PFSK-1 (cell line): Measurements from ENCODE around the gene PTGDS.

Source experiments
- FOXP2 ChIP-seq: optimal IDR thresholded peaks from 2 replicates; pipeline ENCODE3; 2011; ENCODE audit warnings: borderline replicate concordance, control low read depth, inconsistent platforms; ENCODE audit not compliant: insufficient read depth; ENCODE audit errors: extremely low read length, extremely low read depth
- POLR2AphosphoS5 ChIP-seq: IDR thresholded peaks from 2 replicates; pipeline ENCODE4 v1.6.1; 2012; ENCODE audit warnings: low read depth, mild to moderate bottlenecking, control low read depth, low read length, moderate library complexity
- SIN3A ChIP-seq: IDR thresholded peaks from 2 replicates; pipeline ENCODE4 v1.6.1; 2012; ENCODE audit warnings: mild to moderate bottlenecking, low read length, moderate library complexity, borderline replicate concordance; ENCODE audit not compliant: insufficient read depth
- TAF1 ChIP-seq: IDR thresholded peaks from 2 replicates; pipeline ENCODE4 v1.6.1; 2012; ENCODE audit warnings: low read length, control low read depth, borderline replicate concordance; ENCODE audit not compliant: insufficient read depth
- TF ChIP-seq, protein P1 (sequence below), 2 experiments: IDR thresholded peaks; 2 replicates each; pipeline versions ENCODE4 v1.6.1 to v1.8.0; 2011 to 2012; ENCODE audit warnings: low read depth in 2 of 2, low read length in 2 of 2, control low read depth in 1 of 2, inconsistent platforms in 1 of 2, mild to moderate bottlenecking in 1 of 2, moderate library complexity in 1 of 2; ENCODE audit not compliant: insufficient read depth in 1 of 2

The PTGDS gene

DNA sequence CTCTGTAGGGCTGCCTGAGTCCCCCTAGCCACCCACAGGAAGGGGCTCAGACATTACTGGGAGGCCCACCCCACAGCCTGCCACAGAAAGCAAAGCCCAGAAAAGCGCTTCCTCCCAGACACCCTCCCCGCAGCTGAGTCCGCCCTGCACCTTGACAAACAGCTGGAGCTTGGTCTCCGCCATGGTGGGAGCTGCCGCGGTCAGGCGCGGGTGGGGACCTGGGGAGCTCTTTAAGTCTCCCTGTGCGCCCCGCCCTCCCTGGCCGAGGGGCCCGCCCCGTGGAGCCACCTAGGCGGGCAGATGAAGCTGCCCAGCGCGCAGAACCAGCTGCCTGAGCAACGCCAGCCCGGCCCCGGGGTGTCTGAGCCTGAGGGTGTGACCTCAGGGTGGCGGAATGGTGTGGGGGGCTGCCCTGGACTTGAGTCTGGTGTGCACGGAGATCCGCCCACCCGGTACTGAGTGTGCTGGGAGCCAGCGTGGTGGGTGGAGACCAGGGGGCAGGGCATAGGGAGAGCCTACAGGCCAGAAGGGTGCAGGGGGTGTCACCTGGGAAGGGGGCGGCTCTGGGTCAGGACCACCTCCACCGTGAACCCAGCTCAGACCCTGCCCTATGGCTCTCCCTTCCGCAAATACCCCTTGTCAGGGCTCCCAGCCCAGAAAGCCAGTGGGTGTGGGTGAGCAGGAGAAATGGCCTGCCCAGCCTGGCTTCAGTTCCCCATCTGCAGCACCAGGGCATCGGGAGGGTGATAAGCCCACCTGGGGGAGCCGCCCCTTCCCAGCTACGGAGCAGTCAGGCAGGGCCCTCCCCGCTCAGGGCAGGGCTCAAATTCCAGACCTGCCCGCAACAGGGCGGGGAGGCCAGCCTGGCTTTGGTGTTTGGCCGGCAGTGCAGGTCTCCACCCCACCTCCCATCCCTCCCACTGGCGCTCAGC, 19.3 kb downstream of the PTGDS start, which contains the start of gene CLIC3:
Gene CLIC3 (minus strand): TSS at position 208 of the 932 bp plus-strand sequence. CDS start 25 bp downstream, at position 183.
- no peak for TF ChIP-seq TAF1

DNA sequence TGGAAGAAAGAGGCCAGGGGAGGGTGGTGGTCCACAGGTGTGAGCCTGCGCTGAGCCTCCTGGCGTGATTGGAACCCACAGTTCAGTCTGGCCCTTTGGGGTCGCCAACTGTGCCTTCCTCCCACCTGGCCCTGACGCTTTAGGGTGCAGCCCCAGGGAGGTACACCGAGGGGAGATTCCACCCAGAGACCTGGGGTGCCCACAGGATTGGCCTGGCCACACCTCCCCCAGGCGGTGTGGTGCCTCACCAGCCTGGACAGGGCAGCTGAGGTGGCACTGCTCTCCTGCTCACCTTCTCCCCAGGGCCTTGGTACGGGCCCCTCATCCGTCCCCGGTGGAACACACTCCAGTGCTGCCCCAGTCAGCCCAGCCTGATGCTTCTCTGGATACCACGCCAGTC, 20.1 kb downstream of the PTGDS start:
- TF ChIP-seq FOXP2 (no peak), TAF1 (no peak), SIN3A (no peak), POLR2AphosphoS5 (no peak)
- TF ChIP-seq, protein P1, sequence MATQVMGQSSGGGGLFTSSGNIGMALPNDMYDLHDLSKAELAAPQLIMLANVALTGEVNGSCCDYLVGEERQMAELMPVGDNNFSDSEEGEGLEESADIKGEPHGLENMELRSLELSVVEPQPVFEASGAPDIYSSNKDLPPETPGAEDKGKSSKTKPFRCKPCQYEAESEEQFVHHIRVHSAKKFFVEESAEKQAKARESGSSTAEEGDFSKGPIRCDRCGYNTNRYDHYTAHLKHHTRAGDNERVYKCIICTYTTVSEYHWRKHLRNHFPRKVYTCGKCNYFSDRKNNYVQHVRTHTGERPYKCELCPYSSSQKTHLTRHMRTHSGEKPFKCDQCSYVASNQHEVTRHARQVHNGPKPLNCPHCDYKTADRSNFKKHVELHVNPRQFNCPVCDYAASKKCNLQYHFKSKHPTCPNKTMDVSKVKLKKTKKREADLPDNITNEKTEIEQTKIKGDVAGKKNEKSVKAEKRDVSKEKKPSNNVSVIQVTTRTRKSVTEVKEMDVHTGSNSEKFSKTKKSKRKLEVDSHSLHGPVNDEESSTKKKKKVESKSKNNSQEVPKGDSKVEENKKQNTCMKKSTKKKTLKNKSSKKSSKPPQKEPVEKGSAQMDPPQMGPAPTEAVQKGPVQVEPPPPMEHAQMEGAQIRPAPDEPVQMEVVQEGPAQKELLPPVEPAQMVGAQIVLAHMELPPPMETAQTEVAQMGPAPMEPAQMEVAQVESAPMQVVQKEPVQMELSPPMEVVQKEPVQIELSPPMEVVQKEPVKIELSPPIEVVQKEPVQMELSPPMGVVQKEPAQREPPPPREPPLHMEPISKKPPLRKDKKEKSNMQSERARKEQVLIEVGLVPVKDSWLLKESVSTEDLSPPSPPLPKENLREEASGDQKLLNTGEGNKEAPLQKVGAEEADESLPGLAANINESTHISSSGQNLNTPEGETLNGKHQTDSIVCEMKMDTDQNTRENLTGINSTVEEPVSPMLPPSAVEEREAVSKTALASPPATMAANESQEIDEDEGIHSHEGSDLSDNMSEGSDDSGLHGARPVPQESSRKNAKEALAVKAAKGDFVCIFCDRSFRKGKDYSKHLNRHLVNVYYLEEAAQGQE (IDR thresholded peaks at IDR 0.05; ENCODE audit: insufficient read depth in 1 of 2, low read depth in 2 of 2, low read length in 2 of 2), result no peak

DNA sequence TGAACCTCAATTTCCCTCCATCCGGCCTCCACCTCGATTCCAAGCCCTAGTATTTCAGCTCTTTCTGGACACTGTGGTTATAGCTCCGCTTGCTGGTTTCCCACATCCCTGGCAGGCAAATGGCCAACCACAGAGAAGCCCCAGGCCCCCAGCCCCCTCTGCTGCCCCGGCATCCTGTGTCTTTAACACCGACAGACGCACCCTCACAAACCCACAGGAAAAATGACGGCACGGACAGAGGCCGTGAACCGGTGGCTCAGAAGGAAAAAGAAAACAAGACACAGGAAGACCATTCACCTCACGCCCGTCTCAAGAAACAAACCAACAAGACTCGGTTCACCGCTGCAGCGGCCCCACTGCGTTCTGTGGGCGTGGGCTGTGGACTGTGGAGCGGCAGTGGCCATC, 20.5 kb downstream of the PTGDS start:
- no peak for TF ChIP-seq POLR2AphosphoS5
- TF ChIP-seq TAF1, result no peak
- no peak for TF ChIP-seq SIN3A
- TF ChIP-seq, protein P1 (IDR thresholded peaks at IDR 0.05; ENCODE audit: insufficient read depth in 1 of 2, low read depth in 2 of 2, low read length in 2 of 2), result no peak
- TF ChIP-seq FOXP2, result no peak

DNA sequence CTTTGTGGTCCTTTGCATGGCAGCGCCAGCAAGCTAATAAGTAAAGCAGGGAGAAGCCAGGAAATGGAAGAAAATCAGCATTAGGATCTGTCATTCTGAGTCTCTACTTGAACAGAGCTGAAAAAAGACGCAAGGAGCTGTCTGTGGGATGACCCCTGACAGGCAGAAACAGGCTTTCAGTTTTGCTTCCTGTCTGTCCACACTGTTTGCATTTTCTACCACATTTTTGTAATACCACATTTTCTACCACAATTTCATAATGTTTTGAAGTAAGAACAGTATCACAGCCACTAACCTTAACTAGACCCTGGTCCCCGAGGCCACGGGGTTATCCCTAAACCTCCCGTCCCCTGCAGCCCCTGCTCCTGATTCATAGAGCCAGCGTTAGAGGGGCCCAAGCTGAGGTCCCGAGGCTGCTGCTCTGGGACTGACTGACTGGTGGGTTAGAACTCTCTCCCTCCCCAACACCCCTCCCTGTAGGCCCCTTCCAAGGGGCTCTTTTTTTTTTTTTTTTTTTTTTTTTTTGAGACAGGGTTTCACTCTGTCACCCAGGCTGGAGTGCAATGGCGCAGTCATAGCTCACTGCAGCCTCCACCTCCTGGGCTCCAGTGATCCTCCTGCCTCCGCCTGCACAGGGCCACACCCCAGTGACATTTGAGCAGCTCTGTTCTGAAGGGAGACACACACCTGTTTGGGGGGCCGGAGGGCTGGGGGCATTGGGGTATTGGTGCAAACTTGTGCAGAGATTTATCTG, 23.1 kb downstream of the PTGDS start:
- TF ChIP-seq, protein P1 (IDR thresholded peaks at IDR 0.05; ENCODE audit: insufficient read depth in 1 of 2, low read depth in 2 of 2, low read length in 2 of 2), result no peak
- TF ChIP-seq TAF1, result no peak
- TF ChIP-seq POLR2AphosphoS5, result no peak
- TF ChIP-seq SIN3A, result no peak
- no peak for TF ChIP-seq FOXP2

DNA sequence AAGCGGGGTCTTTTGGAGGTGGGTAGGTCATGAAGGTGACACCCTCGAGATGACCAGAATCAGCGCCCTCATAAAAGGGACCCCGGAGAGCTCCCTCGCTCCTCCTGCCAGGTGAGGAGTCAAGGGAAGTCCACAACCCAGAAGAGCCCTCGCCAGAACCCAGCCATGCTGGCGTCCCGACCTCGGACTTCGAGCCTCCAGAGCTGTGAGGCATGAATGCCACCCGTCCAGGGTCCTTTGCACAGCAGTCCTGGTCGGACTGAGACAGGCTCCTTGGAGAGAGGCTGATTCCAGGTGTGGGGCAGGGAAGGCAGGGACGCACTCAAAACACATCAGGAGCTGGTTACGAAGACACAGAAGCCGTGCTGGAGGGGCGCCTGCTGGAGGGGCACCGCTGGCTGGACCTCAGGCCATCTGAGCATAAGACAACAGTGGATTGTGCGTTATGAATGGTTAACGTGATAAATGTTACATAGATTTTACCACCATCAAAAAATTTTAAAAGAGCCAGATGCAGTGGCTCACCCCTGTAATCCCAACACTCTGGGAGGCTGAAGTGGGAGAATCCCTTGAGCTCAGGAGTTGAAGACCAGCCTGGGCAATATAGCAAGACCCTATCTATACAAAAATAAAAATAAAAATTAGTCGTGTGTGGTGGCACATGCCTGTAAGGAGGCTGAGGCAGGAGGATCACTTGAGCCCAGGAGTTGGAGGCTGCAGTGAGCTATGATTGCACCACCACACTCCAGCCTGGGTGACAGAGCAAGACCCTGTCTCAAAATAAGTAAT, 24.7 kb downstream of the PTGDS start:
- TF ChIP-seq SIN3A, result no peak
- TF ChIP-seq, protein P1 (IDR thresholded peaks at IDR 0.05; ENCODE audit: insufficient read depth in 1 of 2, low read depth in 2 of 2, low read length in 2 of 2), result no peak
- TF ChIP-seq TAF1, result no peak
- TF ChIP-seq POLR2AphosphoS5, result no peak
- TF ChIP-seq FOXP2, result no peak
